HG03342 (cell line): Measurements from ENCODE around the gene KLF7.

ENCODE experiments used
- ATAC-seq: cut with Tn5 transposase; IDR thresholded peaks from one replicate; pipeline ENCODE4 v1.9.1; 2021; ENCODE audit warnings: mild to moderate bottlenecking, moderate library complexity; ENCODE audit not compliant: unreplicated experiment

The KLF7 gene

DNA sequence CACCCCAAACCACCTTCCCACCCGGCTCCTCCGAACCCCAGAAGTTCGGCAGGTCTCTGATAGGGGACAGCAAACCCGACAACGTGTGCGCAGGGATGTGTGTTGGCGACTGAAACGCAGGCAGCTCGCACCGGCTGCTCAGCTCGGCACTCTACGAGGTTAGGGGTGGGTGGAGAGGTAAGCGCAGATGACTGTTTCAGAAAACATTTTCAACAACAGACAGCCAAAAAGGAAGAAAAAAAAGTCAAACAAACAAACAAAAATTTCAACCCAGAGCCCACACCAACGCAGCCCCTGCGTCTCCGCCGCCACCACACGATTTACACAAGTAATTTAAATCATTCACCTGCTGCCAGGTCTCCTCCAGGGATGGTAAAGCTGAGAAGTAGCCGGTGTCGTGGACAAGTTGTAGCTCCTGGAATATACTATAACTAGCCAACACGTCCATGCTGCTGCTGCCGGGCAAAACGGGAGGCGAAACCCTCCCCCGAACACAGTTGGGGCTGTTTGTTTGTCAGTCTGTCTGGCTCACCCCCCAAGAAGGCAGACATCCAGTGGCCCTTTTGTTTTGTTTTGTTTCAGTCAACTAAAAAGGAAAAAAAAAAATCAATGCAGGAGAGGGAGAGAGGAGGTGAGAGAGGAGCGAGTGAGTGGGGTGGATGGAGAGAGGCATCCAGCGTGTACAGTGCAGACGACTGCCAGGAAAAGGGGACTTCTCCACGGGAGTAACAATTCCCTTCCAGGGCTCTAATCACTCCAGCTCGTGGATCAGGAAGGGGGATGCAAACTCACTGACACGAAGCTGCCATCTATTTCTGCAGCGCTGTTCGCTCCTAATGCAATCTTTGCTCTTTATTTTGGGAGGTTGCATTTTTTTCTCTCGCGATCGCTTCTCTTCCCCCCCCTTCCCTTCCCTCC, at the start of gene KLF7:
Gene KLF7, minus strand, starts transcription at position 828 of the 918 bp plus-strand sequence. Its CDS starts 380 bp downstream, at position 448.
- peak; percentile 12 for ATAC-seq

DNA sequence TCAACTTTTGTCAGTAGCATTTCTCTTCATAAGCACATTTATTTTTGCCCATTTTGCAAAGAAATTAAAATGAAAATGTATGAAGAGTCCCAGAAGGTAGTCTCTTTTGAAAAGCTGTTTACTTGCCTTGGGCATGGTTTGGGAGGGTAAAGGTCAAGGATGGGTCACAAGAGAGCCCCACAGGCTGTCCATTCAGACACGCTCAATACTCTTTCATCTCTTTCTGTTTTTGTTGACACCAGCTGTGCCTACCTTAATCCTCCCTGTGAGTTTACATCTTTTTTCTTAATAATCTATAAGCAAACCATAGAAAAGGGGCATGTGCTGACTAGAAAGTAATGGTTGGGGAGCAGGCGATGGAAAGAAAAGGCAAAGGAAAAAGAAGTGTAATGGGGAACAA, 49.6 kb upstream of the KLF7 start:
- no peak for ATAC-seq

DNA sequence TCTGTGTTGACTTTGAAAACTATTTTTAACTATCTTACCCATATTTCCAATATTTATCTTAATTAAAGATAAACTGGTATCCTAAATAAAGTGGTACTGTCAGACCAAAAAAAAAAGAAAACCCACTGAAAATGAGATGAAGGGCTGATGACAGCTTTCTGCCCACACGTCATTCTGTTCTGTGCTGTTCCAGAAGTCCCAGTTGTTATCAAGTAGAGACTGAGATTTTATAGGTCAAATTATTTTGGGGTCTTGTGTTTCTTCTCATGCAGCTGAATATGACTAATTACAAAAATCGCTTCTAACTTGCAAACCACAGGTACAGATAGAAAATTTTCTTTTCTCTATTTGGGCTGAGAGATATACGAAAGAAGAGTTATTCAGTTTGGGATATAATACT, 48.7 kb upstream of the KLF7 start:
- no peak for ATAC-seq

DNA sequence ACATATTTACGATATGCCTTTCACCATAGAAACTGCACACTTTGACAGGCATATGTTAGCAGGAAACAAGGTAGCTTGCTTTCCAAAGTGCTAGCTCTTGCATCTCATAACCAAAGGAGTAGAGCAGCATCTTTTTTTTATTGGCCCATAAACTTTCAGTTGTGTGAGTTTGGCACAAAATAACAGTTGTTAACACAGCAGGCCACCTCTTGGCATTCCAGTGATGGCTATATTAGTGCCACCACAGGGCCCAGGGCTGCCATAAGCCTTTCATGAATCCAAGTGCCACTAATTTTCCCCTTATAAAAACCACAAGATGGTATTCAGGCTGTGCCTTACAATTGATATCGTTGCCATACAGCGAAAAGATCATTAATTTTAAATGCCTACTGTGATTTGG, 40.3 kb upstream of the KLF7 start:
- no peak for ATAC-seq

DNA sequence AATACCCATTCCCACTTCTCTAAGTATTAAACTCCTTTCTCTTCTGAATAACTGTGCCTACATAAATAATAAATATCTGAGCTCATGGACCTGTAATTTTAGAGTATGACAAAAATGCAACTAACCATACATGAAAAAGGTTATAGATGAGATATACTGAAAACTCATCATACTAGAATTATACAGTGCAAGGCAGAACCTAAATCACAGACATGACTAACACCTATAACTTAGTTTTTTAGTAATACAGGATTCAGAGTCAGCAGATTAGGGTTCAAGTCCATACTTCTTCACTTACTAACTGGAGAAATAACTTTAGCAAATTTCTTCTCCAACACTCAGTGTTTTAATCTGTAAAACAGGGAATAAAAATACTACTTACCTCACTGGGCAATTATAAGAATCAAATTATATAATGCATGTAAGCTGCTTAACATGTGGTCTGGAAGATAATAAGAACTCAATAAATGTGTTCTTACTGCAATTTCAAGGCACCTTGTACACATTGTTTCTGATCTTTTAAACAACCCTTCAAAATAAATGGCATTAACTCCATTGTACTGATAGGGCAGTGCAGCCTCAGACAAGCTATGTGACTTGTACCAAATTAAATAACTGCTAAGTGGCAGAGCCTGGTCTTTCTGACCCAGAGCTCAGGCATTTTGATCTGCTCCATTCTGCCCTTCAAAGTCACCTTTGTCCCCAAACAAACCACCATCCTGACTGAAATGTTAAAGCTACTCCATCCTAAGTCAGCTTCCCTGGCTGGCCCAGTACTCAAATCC, 39.6 kb upstream of the KLF7 start:
- ATAC-seq: no peak

DNA sequence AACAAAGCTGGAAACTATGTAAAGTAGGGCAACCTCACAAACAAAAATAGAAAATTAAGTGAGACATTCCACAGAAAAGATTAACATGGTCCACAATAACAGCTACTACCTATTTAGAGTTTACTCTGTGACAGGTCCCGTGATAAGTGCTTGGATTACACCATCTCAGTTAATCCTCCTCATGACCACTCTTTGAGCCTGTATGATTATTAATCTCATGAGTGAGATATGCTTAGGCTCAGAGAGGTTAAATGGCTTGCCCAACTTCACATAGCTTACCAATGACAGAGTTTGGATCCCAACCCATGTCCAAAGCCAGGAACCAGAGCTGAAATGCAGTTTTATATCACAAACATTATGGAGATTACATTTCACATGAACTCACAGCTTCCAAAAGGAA, 37.3 kb upstream of the KLF7 start:
- ATAC-seq: no peak

DNA sequence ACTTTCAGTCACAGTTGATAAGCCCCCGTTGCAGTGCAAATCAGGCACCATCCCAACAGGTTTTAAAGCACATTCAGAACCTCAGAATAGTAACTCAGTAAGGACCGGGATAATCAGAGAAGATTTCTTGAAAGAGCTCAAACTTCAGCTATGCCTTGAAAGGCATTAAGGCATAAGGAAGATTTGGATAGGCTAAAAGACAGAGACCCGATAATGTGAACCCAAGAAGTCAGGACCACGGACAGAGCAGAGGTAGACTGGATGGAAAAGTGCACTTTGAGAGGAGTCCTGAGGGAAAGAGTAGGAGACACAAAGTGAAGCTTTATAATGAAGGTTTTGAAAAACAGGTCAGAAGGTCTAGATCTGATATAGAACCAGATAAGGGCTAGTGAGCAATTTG, 36.9 kb upstream of the KLF7 start:
- ATAC-seq: no peak

DNA sequence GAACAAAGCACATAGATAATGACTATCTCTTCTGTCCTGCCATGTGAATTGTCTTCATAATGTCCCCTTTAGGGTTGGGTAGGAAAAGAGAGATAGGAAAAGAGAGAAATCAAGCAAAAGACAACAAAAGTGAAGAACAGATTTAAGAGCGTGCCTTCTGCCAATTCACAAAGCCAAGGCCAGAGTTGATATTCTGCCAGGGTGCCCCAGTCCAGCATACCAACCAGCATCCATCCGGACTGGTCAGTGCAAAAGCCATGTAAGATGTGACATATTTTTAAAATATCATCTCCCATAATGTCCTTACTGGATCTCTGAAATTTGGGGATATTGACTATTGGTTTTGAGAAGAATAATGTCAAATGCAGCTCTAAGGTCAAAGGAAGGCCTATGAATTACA, 35.7 kb upstream of the KLF7 start:
- ATAC-seq: no peak

DNA sequence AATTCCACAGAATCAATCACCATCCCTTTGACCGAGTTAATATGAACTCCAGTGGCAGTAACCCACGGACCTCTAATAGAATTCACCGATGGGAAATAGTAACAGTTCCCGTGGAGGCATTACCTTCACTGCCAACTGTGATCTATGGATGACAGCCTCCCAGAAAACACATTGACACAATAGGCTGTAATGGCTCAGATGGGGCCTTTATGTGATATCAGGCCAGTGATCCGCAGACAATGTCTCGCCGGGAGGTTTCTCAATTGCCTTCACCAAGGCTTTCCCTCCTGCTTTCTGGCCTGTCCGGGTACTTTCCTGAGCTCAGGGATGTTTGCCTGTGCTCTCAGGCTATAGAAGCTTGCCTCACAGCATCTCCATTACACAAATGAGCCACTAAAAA, 34.4 kb upstream of the KLF7 start:
- ATAC-seq: no peak

DNA sequence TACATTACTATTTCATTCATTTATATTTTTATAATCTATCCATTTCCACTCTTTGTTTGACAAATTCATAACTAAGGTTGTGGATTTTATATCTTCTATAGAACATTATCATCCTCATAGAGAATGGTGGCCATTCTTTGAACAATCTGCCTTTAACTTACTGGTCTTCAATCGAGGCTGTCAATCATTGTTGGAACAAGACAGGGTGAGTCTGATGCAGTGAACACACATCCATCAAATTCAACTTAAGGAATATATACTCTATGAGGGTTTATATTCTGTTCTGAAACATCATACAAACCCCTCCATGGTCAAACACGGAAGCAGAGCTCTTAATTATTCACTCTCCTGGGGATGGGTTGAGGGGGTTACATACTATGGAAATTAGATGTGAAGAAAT, 28.3 kb upstream of the KLF7 start:
- no peak for ATAC-seq

DNA sequence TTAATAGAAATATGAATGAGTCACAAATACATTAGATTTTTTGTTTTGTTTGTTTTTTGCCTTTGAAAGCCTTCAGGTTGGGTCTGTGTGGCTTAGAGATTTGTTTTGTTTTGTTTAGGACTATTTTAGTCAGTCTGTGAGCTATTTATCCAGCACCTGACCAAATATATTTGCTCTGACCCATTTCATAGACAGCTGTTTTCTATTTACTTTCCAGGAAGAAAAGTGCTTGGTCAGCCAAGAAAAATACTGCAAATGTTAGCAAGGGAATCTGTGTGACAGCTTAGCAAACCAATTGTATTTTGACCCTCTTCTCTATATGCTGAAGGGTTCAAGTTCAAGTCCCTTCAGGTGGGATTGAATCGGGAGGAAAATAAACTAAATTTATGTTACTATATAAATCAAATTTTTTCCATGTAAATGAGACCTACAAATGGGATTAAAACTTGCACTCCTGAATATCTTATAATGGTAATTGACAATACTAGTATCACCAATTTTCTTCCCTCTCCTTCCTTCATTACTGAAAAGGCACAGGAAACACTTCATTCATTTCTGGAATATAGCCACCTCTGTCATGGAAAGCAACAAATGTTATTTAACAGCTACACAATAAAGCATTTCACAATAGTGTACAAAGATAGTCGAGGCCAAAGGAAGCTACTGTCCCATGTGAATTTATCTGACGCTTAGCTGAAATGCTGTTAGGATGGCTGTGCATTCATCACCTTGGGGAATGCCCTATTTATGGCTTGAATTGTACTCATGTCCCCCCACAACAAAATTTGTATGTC, 23.1 kb upstream of the KLF7 start:
- no peak for ATAC-seq

DNA sequence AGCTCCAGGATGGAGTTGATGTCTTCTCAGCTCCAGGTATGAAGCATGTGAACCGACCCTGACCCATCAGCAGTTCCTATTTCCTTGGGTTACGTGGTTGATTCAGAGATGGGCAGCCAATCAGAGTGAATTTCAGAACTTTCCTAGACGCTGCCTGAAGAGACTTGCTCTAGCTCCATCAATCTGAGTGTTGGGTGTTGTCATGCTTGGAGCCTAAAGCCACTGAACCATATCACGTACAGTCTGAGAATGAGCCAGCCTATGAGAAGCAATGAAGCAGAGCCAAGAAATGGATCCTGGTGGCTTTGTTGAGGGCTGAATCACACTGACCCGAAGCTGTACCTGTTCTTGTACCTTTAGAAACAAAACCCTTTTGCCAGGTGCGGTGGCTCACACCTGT, 19.6 kb upstream of the KLF7 start:
- no peak for ATAC-seq

DNA sequence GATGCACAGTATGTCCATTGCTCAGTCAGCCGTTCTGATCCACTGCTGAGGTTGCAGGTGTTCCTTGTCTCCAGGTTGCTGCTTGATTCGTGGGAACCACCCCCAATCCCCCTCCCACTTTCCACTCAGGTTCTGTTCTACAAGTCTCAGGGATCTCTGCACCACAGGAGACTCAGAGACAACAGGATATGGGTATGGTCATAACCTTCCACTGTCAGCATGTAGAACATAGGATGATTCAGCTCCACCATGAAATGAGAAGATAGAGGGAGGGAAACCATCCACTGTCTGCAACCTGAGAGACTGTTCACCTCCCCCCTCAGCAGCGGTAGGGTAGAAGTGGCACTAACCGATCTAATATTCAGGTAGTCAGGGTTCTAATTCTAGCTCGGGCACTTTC, 19.0 kb upstream of the KLF7 start:
- no peak for ATAC-seq

DNA sequence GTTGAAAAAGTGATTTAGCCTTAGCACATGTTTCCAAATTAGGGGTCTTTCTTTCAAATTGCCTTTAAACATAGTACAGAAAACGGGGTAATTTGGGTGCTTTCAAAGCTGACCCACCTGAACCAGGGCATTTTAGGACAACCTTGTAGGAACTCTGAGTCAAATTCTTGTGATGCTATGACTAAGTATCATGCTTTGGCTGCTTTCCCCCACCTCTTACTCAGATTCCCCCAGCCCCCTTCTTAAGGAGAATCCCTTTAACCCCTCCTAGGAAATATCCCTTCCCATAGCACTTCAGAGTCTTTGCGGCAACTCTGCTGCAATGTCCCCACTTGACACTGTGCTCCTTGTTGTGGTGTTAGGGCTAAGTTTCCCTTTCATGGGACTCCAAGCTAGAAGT, 18.6 kb upstream of the KLF7 start:
- ATAC-seq: no peak

DNA sequence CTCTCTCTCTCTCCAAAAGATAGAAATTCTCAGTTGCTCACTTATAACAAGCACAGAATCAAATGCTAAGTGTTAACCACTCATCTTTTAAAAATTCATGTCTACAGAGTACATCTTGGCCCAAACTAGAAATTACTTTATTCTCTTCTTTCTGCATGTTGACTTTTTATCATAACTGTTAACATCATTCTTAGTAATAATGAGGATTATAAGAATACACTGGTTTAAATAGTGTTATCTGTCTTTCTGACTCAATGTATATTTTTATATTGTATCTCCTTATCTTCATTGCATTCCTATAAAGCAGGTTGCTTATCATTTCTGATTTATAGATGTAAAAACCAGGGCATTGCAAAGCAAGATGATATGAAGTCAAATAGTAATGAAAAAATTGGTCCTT, 17.8 kb upstream of the KLF7 start:
- ATAC-seq: no peak

DNA sequence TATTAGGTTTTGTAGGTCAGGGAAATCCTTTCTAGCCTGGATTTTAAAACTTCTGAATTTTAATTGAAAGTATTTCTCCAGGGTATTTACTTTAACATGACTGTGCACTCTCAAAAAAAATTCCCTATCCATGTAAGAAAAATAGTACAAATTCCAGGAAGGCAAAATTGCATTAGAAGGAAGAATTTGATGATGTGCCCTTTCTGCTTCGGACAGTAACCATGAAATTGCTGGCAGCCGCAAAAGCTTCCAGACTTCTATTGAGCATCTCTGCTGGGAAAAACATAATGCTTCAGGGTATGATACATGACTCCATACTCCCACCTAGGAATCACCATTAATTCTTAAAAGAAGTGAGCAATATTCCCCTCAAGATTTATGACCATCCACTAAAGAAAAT, 17.2 kb upstream of the KLF7 start:
- ATAC-seq: no peak

DNA sequence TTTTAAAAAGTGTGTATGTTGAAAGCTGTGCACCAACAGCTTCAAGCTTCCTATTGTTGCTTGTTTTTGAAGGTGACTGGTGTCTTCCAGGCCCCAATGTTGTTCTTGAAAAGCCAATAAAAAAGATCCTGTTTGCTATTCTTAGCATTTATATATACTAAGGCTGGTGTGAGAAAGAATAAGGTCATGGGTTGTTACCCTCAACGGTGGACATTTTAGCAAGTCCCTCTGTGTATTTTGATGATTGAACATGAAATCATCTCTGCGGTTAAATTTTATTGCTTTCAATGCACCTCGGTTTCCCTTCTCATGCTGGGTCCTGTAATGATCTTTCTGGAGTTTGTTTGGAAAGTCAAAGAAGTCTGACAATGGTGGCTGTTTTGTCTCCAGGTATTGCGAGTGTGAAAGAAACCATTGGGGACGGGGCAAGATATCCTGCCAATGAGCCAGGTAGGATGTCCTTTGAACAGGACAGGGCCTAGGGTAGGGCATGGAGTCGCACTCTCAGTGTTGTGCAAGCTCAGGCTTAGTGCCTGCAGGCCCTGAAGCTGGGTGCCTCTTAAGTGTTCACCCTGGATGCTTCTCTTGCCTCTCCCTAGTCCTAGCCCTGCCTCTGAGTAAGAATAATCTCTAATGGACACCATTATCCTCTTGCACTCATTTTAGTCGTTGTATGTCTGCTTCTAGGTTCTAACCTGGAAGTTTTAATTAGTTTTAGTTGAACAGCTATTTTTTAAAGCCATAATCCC, 16.0 kb upstream of the KLF7 start:
- ATAC-seq: no peak

DNA sequence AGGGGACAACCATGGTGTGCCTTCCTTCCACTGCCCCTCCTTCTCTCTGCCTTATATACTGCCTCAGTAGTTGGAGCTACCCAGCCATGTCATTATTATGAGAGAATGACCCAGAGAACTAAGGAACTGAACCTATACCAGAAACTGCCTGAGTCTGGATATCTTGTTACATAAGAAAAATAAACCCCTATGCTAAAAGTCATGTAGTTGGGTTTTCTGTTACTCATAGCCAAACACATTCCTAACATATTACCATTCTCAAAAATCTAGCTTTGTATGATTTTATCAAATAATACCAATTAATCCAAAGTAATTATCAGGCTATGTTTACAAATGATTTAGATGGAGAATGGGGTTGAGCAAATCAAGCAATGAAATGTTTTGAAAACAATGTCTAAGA, 15.0 kb upstream of the KLF7 start:
- ATAC-seq: no peak

DNA sequence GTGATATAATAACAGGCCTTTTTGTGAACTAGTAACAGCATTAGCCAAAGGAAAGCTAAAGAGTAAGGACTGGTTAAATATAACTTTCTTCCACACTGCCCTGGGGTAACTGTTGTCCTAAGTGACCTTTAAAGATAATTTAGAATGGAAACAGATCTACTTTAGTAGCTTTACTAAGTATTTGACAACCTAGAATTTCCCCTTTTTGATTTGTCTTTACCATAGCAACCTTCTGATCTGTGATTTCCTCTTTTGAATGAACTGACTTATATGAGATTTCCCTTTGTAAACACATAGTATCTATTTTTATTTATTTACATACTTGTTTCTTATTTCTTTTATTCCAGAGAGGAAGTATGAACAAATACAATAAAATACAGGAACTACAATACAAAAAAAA, 10.5 kb upstream of the KLF7 start:
- ATAC-seq: no peak

DNA sequence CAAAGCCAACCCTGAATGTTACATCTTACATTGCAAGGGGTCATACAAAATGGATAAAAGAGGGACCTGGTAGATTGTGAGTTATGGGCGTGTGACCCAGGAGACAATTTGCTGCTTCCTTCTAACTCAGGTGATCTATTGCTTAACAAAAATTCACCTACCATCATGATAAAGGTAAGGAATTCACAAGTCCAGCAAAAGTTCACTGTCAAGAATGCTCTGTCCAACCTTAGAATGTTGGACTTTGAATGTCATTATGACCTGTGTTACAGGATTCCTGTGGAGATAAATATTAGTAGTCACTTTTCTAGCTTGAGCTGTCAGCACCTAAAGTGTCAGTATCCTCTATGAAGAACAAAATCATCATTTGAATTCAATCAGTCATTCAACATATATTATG, 7.9 kb upstream of the KLF7 start:
- no peak for ATAC-seq
